ENCODE data around the gene MAP6. TPM values are rescaled to one million over a fixed set of nuclear protein-coding genes. Genes with fewer than 3 reads are reported as not detected.

Gene MAP6
- total and polyA plus RNA-seq, 9 of the 15 experiments (the other 6 are each of a cell fraction or from before 2014, with no cell fraction given), result not detected

GRCh38 chr11:75589933-75590332 lies 78.9 kb downstream of the MAP6 start (continued):
- TF ChIP-seq ZKSCAN8 (CRISPR knock-in tag; IDR thresholded peaks at IDR 0.05) (peak; percentile 81), TCF7L2 (IDR thresholded peaks at IDR 0.05; ENCODE audit: low read depth, low read length) (no peak), FOXA3 (CRISPR knock-in tag; conservative IDR thresholded peaks at IDR 0.05 in 1 of 2, IDR thresholded peaks at IDR 0.05 in 1 of 2) (0 out of 4 replicates have a peak, but pooled peaks of 1 of the 2 experiments have one; percentile 35), ZNF253 (CRISPR knock-in tag; conservative IDR thresholded peaks at IDR 0.05) (no peak), ZMIZ1 (IDR thresholded peaks at IDR 0.05; ENCODE audit: low read depth in 2 of 2, low read length in 2 of 2) (peak in 1 of 2 experiments; percentile 94; a peak in 2 of 4 replicates), EP300 (IDR thresholded peaks at IDR 0.05; ENCODE audit: low read length) (peak; percentile 95), SMC3 (conservative IDR thresholded peaks at IDR 0.05; ENCODE audit: insufficient read depth, low read depth, low read length) (no peak), KLF16 (IDR thresholded peaks at IDR 0.05) (peak; percentile 96), SLC30A9 (CRISPR knock-in tag; IDR thresholded peaks at IDR 0.05) (no peak), NFE2 (IDR thresholded peaks at IDR 0.05; ENCODE audit: low read depth) (peak; percentile 50; the same call in 1 of the 2 replicates), ZNF699 (CRISPR knock-in tag; IDR thresholded peaks at IDR 0.05; ENCODE audit: insufficient replicate concordance) (no peak), ZNF717 (CRISPR knock-in tag; IDR thresholded peaks at IDR 0.05) (no peak), CEBPZ (IDR thresholded peaks at IDR 0.05; ENCODE audit: borderline replicate concordance, low read depth, low read length) (no peak), GATA2 (CRISPR knock-in tag; IDR thresholded peaks at IDR 0.05) (peak; percentile 99), GATAD2B (IDR thresholded peaks at IDR 0.05; ENCODE audit: borderline replicate concordance) (no peak; the same call in 1 of the 2 replicates), ERF (CRISPR knock-in tag; IDR thresholded peaks at IDR 0.05) (no peak), CBFA2T2 (conservative IDR thresholded peaks at IDR 0.05) (peak; percentile 99)
- TF ChIP-seq, protein P1, sequence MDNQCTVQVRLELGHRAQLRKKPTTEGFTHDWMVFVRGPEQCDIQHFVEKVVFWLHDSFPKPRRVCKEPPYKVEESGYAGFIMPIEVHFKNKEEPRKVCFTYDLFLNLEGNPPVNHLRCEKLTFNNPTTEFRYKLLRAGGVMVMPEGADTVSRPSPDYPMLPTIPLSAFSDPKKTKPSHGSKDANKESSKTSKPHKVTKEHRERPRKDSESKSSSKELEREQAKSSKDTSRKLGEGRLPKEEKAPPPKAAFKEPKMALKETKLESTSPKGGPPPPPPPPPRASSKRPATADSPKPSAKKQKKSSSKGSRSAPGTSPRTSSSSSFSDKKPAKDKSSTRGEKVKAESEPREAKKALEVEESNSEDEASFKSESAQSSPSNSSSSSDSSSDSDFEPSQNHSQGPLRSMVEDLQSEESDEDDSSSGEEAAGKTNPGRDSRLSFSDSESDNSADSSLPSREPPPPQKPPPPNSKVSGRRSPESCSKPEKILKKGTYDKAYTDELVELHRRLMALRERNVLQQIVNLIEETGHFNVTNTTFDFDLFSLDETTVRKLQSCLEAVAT (IDR thresholded peaks at IDR 0.05), result peak in 1 of 2 experiments; percentile 50; a peak in 1 of 4 replicates
- TF ChIP-seq, protein P2, sequence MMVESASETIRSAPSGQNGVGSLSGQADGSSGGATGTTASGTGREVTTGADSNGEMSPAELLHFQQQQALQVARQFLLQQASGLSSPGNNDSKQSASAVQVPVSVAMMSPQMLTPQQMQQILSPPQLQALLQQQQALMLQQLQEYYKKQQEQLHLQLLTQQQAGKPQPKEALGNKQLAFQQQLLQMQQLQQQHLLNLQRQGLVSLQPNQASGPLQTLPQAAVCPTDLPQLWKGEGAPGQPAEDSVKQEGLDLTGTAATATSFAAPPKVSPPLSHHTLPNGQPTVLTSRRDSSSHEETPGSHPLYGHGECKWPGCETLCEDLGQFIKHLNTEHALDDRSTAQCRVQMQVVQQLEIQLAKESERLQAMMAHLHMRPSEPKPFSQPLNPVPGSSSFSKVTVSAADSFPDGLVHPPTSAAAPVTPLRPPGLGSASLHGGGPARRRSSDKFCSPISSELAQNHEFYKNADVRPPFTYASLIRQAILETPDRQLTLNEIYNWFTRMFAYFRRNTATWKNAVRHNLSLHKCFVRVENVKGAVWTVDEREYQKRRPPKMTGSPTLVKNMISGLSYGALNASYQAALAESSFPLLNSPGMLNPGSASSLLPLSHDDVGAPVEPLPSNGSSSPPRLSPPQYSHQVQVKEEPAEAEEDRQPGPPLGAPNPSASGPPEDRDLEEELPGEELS (CRISPR knock-in tag; IDR thresholded peaks at IDR 0.05; ENCODE audit: borderline replicate concordance), result no peak

Measured in K562 (cell line).